ENCODE measurements around the gene MAGI1. TPM values are rescaled to one million over a fixed set of nuclear protein-coding genes. Genes with fewer than 3 reads are reported as not detected.

The MAGI1 gene
- total RNA-seq, 1 experiment from 2014 or later: 38.6 TPM

GRCh38 chr3:65628978-65629377 lies 409.7 kb downstream of the MAGI1 start:
- no peak for DNase-seq (ENCODE audit: low read depth, low spot score)
- intact Hi-C loops (cut with micrococcal nuclease): no loop called here
- H3K4me1 ChIP-seq (ENCODE audit: control insufficient read depth in 1 of 2, insufficient read depth in 2 of 2, low read length in 2 of 2): no peaks in the 10 kb centered on the region
- no peak overlapping the region for H3K27ac ChIP-seq (ENCODE audit: low read depth, low read length)
- RAD21 ChIA-PET (ENCODE audit: low non-redundant PET in 1 of 2, low total read pairs in 2 of 2, uncharacterized antibody in 2 of 2, unreplicated experiment in 2 of 2): no interaction called here
- CTCF ChIA-PET: no interaction called here
- no peaks in the 10 kb centered on the region for H3K27me3 ChIP-seq (ENCODE audit: insufficient read depth, low read length)
- no peaks in the 10 kb centered on the region for H3K9me2 ChIP-seq (ENCODE audit: insufficient read depth)
- H3K4me3 ChIP-seq (replicated peaks in 1 of 2; ENCODE audit: low read depth in 1 of 2, low read length in 2 of 2): no peak overlapping the region
- H3K4me2 ChIP-seq (ENCODE audit: low read length): no peak overlapping the region
- TF ChIP-seq MAX (IDR thresholded peaks at IDR 0.05) (no peak), REST (IDR thresholded peaks at IDR 0.05; ENCODE audit: low read depth) (no peak), EZH2 (IDR thresholded peaks at IDR 0.05) (no peak), SRF (IDR thresholded peaks at IDR 0.05; ENCODE audit: low read depth) (no peak), SIN3A (IDR thresholded peaks at IDR 0.05; ENCODE audit: low read depth) (no peak), POLR2AphosphoS5 (IDR thresholded peaks at IDR 0.05; ENCODE audit: low read depth, low read length) (no peak), EGR1 (IDR thresholded peaks at IDR 0.05; ENCODE audit: low read depth) (no peak), POLR2A (IDR thresholded peaks at IDR 0.05; ENCODE audit: borderline replicate concordance, extremely low read depth, insufficient read depth, insufficient read length) (no peak), FOSL1 (IDR thresholded peaks at IDR 0.05; ENCODE audit: low read depth) (no peak), CTCF (IDR thresholded peaks at IDR 0.05 in 2 of 3, conservative IDR thresholded peaks at IDR 0.05 in 1 of 3; ENCODE audit: borderline replicate concordance in 1 of 3, insufficient read depth in 1 of 3, low read depth in 2 of 3, low read length in 2 of 3) (no peak)
- TF ChIP-seq, protein P1, sequence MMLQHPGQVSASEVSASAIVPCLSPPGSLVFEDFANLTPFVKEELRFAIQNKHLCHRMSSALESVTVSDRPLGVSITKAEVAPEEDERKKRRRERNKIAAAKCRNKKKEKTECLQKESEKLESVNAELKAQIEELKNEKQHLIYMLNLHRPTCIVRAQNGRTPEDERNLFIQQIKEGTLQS (IDR thresholded peaks at IDR 0.05): no peak
- TF ChIP-seq, protein P2, sequence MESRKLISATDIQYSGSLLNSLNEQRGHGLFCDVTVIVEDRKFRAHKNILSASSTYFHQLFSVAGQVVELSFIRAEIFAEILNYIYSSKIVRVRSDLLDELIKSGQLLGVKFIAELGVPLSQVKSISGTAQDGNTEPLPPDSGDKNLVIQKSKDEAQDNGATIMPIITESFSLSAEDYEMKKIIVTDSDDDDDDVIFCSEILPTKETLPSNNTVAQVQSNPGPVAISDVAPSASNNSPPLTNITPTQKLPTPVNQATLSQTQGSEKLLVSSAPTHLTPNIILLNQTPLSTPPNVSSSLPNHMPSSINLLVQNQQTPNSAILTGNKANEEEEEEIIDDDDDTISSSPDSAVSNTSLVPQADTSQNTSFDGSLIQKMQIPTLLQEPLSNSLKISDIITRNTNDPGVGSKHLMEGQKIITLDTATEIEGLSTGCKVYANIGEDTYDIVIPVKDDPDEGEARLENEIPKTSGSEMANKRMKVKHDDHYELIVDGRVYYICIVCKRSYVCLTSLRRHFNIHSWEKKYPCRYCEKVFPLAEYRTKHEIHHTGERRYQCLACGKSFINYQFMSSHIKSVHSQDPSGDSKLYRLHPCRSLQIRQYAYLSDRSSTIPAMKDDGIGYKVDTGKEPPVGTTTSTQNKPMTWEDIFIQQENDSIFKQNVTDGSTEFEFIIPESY (IDR thresholded peaks at IDR 0.05; ENCODE audit: extremely low read depth, insufficient replicate concordance, low read length): no peak
- H3K9ac ChIP-seq (ENCODE audit: low read length): no peak overlapping the region
- no peaks in the 10 kb centered on the region for H3K36me3 ChIP-seq (ENCODE audit: control insufficient read depth in 1 of 2, insufficient read depth in 2 of 2, low read length in 2 of 2)
- H4K20me1 ChIP-seq (ENCODE audit: insufficient read depth): no peaks in the 10 kb centered on the region
- ATAC-seq: no peak
- no peaks in the 10 kb centered on the region for H3K79me2 ChIP-seq (ENCODE audit: insufficient read depth, low read length)
- POLR2A ChIA-PET: no interaction called here
- no peak overlapping the region for H2AFZ ChIP-seq (ENCODE audit: low read depth, low read length, poor library complexity, severe bottlenecking)
- no peaks in the 10 kb centered on the region for H3K9me3 ChIP-seq (ENCODE audit: control insufficient read depth in 1 of 2, insufficient read depth in 1 of 2, low read depth in 1 of 2, low read length in 2 of 2)
- no TSS peak for BruUV-seq (replicated peaks)
